B cell (primary cell): ENCODE measurements around the gene AMACR.

Experiments
- EZH2 ChIP-seq: IDR thresholded peaks from 2 replicates; pipeline ENCODE4 v1.6.1; 2012; ENCODE audit warnings: borderline replicate concordance, low read depth, mild to moderate bottlenecking, moderate library complexity, low read length; ENCODE audit not compliant: insufficient read depth, poor library complexity, severe bottlenecking
- TF ChIP-seq, protein P1 (sequence below): fragments of 200-600 bp; IDR thresholded peaks from one replicate; pipeline ENCODE4 v1.8.0; 2022; ENCODE audit warnings: antibody characterized with exemption, mild to moderate bottlenecking

DNA sequence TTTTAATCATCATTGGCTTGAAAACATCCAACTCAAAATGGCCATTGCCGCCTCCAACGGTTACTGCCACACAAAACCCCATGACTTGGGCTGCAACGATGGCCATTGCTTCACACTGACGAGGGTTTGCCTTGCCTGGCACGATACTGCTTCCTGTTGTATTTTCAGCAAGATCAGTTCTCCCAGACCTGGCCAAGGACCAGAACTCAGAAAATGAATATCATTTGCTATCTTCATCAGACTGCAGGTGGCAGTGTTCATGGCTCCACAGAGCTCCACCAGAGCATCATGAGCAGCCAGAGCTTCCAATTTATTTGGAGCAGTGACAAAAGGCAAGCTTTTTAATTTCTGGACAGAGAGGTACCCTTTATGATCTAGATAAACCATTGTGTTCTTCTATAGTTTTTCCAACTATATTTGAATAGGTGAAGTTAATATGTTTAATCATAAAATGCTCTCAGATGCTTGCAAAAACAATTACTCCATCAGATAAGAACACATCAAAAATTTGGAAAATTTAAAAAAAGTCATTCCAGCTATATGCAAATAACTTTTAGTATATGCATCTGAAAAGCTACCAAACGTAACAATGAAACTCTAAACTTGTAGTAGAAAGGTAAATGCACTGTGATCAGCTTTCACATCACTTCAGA lies 10.4 kb downstream of the AMACR start:
- TF ChIP-seq, protein P1, sequence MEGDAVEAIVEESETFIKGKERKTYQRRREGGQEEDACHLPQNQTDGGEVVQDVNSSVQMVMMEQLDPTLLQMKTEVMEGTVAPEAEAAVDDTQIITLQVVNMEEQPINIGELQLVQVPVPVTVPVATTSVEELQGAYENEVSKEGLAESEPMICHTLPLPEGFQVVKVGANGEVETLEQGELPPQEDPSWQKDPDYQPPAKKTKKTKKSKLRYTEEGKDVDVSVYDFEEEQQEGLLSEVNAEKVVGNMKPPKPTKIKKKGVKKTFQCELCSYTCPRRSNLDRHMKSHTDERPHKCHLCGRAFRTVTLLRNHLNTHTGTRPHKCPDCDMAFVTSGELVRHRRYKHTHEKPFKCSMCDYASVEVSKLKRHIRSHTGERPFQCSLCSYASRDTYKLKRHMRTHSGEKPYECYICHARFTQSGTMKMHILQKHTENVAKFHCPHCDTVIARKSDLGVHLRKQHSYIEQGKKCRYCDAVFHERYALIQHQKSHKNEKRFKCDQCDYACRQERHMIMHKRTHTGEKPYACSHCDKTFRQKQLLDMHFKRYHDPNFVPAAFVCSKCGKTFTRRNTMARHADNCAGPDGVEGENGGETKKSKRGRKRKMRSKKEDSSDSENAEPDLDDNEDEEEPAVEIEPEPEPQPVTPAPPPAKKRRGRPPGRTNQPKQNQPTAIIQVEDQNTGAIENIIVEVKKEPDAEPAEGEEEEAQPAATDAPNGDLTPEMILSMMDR = peak; percentile 56
- TF ChIP-seq EZH2 = no peak
